Sigmoid colon (tissue), 4 donors: Measurements from ENCODE around the gene FOXN1.

ENCODE experiments used
- CTCF ChIP-seq, 4 experiments: fragments of 450-650 bp in 3 of 4; fragments of 200-600 bp in 1 of 4; IDR thresholded peaks; one replicate each; pipeline ENCODE4 v1.5.1; 2016 to 2019; ENCODE audit warnings: antibody characterized with exemption in 4 of 4, mild to moderate bottlenecking in 3 of 4, moderate library complexity in 2 of 4
- POLR2A ChIP-seq, 2 donors: fragments of 450-650 bp; IDR thresholded peaks; one replicate each; pipeline ENCODE4 v1.6.1; 2016; ENCODE audit warnings: antibody characterized with exemption in 2 of 2, mild to moderate bottlenecking in 2 of 2, moderate library complexity in 2 of 2
- POLR2AphosphoS5 ChIP-seq, 4 donors: sonication (generic); formaldehyde crosslinking; IDR thresholded peaks; one replicate each; pipeline ENCODE4 v1.6.1; 2017; ENCODE audit warnings: antibody characterized with exemption in 4 of 4

DNA sequence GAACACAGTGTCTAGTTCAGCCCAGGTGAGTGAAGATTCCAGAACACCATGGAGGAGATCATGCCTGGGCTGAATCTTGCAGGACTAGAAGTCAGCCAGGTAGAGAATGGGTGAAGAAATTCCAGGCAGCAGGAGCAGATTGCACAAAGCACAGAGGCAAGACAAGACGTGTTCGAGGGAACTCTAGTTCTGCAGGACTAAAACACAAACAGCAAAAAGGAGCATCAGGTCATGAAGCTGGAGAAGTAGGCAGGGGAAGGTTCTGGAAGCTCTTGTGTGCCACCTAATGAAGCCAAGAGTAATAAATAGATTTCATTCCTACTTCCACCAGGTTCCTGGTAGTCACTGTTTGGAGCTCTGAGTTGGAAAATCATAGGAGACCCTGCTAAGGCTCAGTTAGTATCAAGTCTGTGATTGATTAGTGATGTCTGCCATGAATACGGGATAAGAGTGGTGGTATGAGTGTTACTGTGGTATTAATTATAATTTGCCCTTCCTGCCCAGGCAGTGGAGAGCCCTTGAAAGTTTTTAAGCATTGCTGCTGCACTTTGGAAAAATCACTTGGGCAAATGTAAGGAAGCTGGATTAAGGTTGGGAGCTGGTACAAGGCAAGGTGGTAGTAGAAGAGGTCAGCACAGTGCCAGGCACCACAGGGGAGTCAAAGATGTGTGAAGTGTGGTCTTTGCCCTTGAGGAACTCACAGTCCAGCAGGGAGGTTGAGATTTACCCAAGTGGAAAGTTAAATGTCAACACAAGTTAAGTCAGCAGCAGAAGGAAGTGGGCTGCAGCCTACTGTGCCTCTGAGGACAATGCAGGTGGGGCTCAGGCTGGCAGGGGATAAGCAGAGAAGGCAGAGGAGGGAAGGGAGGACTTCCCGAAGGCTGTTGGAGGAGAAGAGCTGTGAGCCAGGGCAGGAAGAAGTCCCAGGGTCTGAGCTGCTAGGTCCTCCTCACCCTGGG, 13.5 kb upstream of the FOXN1 start:
- TF ChIP-seq CTCF (IDR thresholded peaks at IDR 0.05): no peak
- no peak for TF ChIP-seq POLR2A (IDR thresholded peaks at IDR 0.05)
- no peak for TF ChIP-seq POLR2AphosphoS5 (IDR thresholded peaks at IDR 0.05)
